ENCODE data around the gene C6orf89.

- no peak for TF ChIP-seq CTCF (IDR thresholded peaks at IDR 0.05)
- TF ChIP-seq POLR2AphosphoS5 (IDR thresholded peaks at IDR 0.05), result peak in 2 of 3 donors; percentile 25 to 35
Observed at GRCh38 chr6:36858407-36858981, 27.3 kb upstream of the C6orf89 start.
